NCI-H524 treated with DMSO at 0.1 percent for 48 hours (cell line): Measurements from ENCODE around the gene PTPN4.

Source experiments
- DNase-seq: peaks from one replicate; lab custom pipeline; 2025; lab: John Stamatoyannopoulos, UW

PTPN4 gene

GRCh38 chr2:119856469-119856901, 96.8 kb downstream of the PTPN4 start:
- DNase-seq = no peak

GRCh38 chr2:119857742-119858141, 98.0 kb downstream of the PTPN4 start:
- DNase-seq = no peak

- no peak for DNase-seq
These were observed 99.8 kb downstream of the PTPN4 start for GRCh38 chr2:119859528-119859927.

GRCh38 chr2:119860924-119861323, 101.2 kb downstream of the PTPN4 start:
- DNase-seq = no peak

- no peak for DNase-seq
These were observed 102.6 kb downstream of the PTPN4 start for GRCh38 chr2:119862127-119862889.

- DNase-seq = no peak
These were observed 104.6 kb downstream of the PTPN4 start for GRCh38 chr2:119864318-119864717.

- no peak for DNase-seq
These were observed 112.0 kb downstream of the PTPN4 start for GRCh38 chr2:119871725-119872124.

- DNase-seq = no peak
These were observed 113.9 kb downstream of the PTPN4 start for GRCh38 chr2:119873350-119874315.

GRCh38 chr2:119879502-119879901, 119.8 kb downstream of the PTPN4 start:
- no peak for DNase-seq

- no peak for DNase-seq
These were observed 129.0 kb downstream of the PTPN4 start for GRCh38 chr2:119888680-119889079.

- DNase-seq = no peak
These were observed 138.1 kb downstream of the PTPN4 start for GRCh38 chr2:119897736-119898395.

- DNase-seq = no peak
These were observed 141.3 kb downstream of the PTPN4 start for GRCh38 chr2:119901013-119901412.

GRCh38 chr2:119910566-119910965, 150.8 kb downstream of the PTPN4 start:
- DNase-seq = no peak

GRCh38 chr2:119914266-119914665, 154.5 kb downstream of the PTPN4 start:
- no peak for DNase-seq

- no peak for DNase-seq
These were observed 162.1 kb downstream of the PTPN4 start for GRCh38 chr2:119921825-119922224.

- DNase-seq = no peak
These were observed 163.0 kb downstream of the PTPN4 start for GRCh38 chr2:119922699-119923098.

- no peak for DNase-seq
These were observed 169.8 kb downstream of the PTPN4 start for GRCh38 chr2:119929537-119929936.

GRCh38 chr2:119932809-119933208, 173.1 kb downstream of the PTPN4 start:
- DNase-seq = no peak

GRCh38 chr2:119934319-119934718, 174.6 kb downstream of the PTPN4 start:
- DNase-seq = no peak

- no peak for DNase-seq
These were observed 178.0 kb downstream of the PTPN4 start for GRCh38 chr2:119937680-119938079.

- no peak for DNase-seq
These were observed 180.2 kb downstream of the PTPN4 start for GRCh38 chr2:119939915-119940314.

GRCh38 chr2:119940856-119941255, 181.1 kb downstream of the PTPN4 start:
- no peak for DNase-seq
